ENCODE data around the gene TMTC4.

- TF ChIP-seq, protein P1, sequence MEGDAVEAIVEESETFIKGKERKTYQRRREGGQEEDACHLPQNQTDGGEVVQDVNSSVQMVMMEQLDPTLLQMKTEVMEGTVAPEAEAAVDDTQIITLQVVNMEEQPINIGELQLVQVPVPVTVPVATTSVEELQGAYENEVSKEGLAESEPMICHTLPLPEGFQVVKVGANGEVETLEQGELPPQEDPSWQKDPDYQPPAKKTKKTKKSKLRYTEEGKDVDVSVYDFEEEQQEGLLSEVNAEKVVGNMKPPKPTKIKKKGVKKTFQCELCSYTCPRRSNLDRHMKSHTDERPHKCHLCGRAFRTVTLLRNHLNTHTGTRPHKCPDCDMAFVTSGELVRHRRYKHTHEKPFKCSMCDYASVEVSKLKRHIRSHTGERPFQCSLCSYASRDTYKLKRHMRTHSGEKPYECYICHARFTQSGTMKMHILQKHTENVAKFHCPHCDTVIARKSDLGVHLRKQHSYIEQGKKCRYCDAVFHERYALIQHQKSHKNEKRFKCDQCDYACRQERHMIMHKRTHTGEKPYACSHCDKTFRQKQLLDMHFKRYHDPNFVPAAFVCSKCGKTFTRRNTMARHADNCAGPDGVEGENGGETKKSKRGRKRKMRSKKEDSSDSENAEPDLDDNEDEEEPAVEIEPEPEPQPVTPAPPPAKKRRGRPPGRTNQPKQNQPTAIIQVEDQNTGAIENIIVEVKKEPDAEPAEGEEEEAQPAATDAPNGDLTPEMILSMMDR (IDR thresholded peaks at IDR 0.05; ENCODE audit: poor library complexity, severe bottlenecking) = no peak
- TF ChIP-seq EP300 (conservative IDR thresholded peaks at IDR 0.05; ENCODE audit: poor library complexity, severe bottlenecking) (no peak), EZH2 (IDR thresholded peaks at IDR 0.05; ENCODE audit: borderline replicate concordance, insufficient read depth, low read length, poor library complexity, severe bottlenecking) (no peak), POLR2AphosphoS5 (IDR thresholded peaks at IDR 0.05) (no peak), TAF1 (IDR thresholded peaks at IDR 0.05; ENCODE audit: low read depth) (no peak), SMC3 (conservative IDR thresholded peaks at IDR 0.05; ENCODE audit: poor library complexity) (no peak), MXI1 (conservative IDR thresholded peaks at IDR 0.05; ENCODE audit: poor library complexity, severe bottlenecking) (no peak), RAD21 (conservative IDR thresholded peaks at IDR 0.05) (no peak)
- TF ChIP-seq, protein P2, sequence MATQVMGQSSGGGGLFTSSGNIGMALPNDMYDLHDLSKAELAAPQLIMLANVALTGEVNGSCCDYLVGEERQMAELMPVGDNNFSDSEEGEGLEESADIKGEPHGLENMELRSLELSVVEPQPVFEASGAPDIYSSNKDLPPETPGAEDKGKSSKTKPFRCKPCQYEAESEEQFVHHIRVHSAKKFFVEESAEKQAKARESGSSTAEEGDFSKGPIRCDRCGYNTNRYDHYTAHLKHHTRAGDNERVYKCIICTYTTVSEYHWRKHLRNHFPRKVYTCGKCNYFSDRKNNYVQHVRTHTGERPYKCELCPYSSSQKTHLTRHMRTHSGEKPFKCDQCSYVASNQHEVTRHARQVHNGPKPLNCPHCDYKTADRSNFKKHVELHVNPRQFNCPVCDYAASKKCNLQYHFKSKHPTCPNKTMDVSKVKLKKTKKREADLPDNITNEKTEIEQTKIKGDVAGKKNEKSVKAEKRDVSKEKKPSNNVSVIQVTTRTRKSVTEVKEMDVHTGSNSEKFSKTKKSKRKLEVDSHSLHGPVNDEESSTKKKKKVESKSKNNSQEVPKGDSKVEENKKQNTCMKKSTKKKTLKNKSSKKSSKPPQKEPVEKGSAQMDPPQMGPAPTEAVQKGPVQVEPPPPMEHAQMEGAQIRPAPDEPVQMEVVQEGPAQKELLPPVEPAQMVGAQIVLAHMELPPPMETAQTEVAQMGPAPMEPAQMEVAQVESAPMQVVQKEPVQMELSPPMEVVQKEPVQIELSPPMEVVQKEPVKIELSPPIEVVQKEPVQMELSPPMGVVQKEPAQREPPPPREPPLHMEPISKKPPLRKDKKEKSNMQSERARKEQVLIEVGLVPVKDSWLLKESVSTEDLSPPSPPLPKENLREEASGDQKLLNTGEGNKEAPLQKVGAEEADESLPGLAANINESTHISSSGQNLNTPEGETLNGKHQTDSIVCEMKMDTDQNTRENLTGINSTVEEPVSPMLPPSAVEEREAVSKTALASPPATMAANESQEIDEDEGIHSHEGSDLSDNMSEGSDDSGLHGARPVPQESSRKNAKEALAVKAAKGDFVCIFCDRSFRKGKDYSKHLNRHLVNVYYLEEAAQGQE (IDR thresholded peaks at IDR 0.05; ENCODE audit: borderline replicate concordance) = no peak
Measured at GRCh38 chr13:100644371-100644770, 30.2 kb downstream of the TMTC4 start.
